ENCODE measurements around the gene MAGEA9.
"Not testable (repeated sequence)": the region's sequence is repeated elsewhere in the genome, so short reads cannot be mapped to it uniquely, and the experiment has no call there.

MAGEA9 gene

DNA sequence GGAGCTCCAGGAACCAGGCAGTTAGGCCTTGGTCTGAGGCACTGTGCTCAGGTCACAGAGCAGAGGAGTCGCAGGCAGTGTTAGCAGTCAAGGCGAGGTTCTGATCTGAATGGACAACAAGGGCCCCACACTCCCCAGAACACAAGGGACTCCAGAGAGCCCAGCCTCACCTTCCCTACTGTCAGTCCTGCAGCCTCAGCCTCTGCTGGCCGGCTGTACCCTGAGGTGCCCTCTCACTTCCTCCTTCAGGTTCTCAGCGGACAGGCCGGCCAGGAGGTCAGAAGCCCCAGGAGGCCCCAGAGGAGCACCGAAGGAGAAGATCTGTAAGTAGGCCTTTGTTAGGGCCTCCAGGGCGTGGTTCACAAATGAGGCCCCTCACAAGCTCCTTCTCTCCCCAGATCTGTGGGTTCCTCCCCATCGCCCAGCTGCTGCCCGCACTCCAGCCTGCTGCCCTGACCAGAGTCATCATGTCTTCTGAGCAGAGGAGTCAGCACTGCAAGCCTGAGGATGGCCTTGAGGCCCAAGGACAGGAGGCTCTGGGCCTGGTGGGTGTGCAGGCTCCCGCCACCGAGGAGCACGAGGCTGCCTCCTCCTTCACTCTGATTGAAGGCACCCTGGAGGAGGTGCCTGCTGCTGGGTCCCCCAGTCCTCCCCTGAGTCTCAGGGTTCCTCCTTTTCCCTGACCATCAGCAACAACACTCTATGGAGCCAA lies 26.2 kb downstream of the MAGEA9 start:
- DNase-seq (ENCODE audit: low spot score) = no peak

DNA sequence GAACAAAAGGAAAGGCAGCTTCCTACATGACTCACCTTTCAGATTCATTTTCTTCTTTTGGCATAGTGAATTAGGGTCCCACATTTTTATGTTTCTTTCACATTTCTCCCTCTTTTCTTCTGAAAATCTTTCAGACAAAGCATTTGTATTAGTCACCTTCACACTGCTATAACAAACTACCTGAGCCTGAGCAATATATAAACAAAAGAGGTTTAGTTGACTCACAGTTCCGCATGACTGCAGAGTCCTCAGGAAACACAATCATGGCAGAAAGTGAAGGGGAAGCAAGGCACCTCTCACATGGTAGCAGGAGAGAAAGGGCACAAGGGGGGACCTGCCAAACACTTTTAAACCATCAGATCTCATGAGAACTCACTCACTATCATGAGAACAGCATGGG lies 36.9 kb downstream of the MAGEA9 start:
- DNase-seq (ENCODE audit: low spot score) = no peak

DNA sequence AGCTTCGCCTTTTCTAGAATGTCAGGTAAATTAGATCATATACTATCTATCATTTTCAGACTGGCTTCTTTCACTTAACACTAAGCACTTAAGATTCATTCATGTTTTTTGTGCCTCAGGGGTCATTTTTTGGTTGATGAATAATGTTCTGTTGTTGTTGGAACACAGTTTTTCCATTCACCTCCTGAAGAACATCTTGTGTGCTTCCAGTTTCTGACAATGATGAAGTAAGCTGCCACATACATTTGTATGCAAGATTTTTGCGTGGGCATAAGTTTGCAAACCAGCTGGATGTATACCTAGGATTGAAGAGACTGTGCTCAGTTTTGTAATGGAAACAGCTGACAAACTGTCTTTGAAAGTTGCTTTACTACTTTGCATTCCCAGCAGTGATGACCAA lies 37.6 kb downstream of the MAGEA9 start:
- DNase-seq (ENCODE audit: low spot score) = no peak

DNA sequence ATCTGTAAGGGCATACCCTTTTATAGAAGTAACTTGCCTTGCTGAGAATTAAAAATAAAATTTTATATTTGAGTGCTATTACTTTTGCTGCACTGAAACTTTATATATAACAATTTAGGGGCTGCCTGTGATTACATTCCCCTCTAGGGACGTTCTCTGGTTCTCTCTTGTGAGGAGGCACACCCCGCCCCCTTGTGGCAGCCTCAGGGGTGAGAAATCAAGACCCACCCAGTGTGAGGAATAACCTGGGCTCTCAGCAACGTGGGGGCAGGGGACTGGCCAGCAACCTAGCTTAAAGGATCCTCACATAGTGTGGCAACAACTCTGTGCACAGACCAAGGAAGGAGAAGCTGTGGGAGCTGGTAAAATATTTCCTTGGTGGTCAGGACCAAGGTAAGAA lies 43.7 kb downstream of the MAGEA9 start:
- peak; percentile 0 for DNase-seq (ENCODE audit: low spot score)

DNA sequence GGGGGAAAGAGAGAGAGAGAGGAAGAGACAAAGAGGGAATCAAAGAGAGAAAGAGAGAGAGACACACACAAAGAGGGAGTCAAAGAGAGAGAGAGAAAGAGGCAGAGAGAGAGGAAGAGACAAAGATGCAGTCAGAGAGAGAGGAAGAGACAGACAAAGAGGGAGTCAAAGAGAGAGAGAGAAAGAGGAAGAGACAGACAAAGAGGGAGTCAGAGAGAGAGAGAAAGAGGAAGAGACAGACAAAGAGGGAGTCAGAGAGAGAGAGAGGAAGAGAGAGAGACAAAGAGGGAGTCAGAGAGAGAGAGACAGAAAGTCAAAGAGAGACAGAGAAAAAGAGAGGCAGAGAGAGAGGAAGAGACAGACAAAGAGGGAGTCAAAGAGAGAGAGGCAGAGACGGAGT lies 45.5 kb downstream of the MAGEA9 start:
- DNase-seq (ENCODE audit: low spot score) = no peak

DNA sequence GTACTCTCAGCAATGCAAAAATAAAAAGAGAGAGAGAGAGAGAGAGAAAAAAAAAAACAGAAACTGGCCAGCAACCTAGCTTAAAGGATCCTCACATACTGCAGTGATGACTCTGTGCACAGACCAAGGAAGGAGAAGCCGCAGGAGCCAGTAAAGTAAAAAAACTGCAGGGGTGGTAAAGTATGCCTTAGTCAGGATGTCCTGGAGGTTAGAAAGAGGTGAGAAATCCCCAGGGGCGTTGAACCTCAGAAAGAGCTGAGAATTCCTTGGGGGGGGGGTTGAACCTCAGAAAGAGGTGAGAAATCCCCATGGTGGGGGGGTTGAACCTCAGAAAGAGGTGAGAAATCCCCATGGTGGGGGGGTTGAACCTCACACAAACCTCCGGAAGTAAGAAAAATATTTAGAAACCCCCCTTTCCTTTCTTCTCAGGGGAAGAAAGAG lies 48.0 kb downstream of the MAGEA9 start:
- no peak for DNase-seq (ENCODE audit: low spot score)

DNA sequence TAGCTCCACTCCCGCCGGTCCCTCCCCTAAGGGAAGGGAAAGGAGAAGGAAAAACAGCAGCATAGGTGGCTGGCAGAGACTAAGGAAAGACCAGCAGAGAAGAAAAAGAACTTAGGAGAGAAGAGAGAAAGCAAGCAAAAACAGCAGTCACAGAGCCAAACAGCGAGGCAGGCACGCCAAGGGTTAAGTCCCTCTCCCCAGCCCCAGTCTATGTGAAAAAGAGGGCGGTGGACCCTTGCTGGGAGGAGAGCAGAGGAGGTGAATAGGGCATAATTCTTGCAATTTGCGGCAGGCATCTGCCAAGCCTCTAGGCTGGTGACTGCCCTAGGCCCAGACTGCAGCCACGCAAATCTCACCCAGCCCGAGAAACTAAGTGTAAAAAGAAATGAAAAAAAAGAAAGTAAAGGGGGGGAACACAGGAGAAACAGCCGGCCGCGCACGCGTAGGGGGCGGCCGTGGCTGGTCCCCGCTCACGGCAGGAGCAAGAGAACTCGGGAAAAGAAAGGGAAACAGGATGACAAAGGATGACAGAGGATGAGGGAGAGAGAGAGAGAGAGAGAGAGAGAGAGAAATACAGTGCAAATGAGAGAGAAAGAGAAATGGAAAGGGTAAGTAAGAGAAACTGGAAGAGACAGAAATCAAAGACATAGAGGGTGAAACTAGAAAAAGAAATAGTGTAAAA lies 48.6 kb downstream of the MAGEA9 start:
- no peak for DNase-seq (ENCODE audit: low spot score)

GRCh38 chrX:149831473-149831872 lies 49.7 kb downstream of the MAGEA9 start:
- DNase-seq (ENCODE audit: low spot score) = no peak

DNA sequence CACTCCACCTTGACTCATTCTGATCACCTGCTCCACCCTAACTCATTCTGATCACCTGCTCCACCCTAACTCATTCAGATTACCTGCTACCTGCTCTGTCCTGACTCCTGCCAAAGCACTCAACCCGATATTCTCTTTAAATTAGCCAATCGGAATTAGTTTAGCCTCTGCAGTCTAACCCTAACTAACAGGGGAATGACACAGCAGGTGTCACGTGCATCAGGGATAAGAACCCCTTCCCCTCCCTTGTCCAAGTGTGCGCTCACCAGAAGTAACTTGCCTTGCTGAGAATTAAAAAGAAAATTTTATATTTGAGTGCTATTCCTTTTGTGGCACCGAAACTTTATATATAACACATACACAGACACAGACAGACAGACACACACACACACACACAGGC lies 55.0 kb downstream of the MAGEA9 start:
- DNase-seq (ENCODE audit: low spot score) = not testable (repeated sequence)

- no peak for DNase-seq (ENCODE audit: low spot score)
Measured at GRCh38 chrX:149837167-149837566, 55.4 kb downstream of the MAGEA9 start.
